Small intestine (tissue), 7 donors: Measurements from ENCODE around the gene C3. TPM values are rescaled to one million over a fixed set of nuclear protein-coding genes. Genes with fewer than 3 reads are reported as not detected.

Experiments
- DNase-seq, 2 donors: peaks; one replicate each; pipeline versions ENCODE4 v3.0.0 to v3.0.0-alpha.2; 2013
- FAIRE-seq: peaks from 2 replicates; lab custom pipeline; 2012; peaks lifted over from hg19 to GRCh38; lab: Jason Lieb, UNC
- H3K27ac ChIP-seq, 3 donors: one replicate each; pipeline ENCODE4 v1.5.1; 2013; ENCODE audit warnings: low read length in 2 of 3, mild to moderate bottlenecking in 2 of 3, control low read depth in 1 of 3, inconsistent platforms in 1 of 3, low read depth in 1 of 3, moderate library complexity in 1 of 3
- H3K27me3 ChIP-seq, 3 donors: one replicate each; pipeline ENCODE4 v1.6.1; 2013; ENCODE audit warnings: low read length in 3 of 3, inconsistent platforms in 1 of 3; ENCODE audit not compliant: control insufficient read depth in 3 of 3, insufficient read depth in 3 of 3
- H3K36me3 ChIP-seq, 3 donors: one replicate each; pipeline ENCODE4 v1.6.1; 2013; ENCODE audit warnings: low read length in 3 of 3, inconsistent platforms in 1 of 3, low read depth in 1 of 3, mild to moderate bottlenecking in 1 of 3, moderate library complexity in 1 of 3; ENCODE audit not compliant: control insufficient read depth in 3 of 3, insufficient read depth in 2 of 3
- H3K4me1 ChIP-seq, 3 donors: one replicate each; pipeline ENCODE4 v1.6.1; 2013; ENCODE audit warnings: low read length in 2 of 3, inconsistent platforms in 1 of 3, low read depth in 1 of 3, mild to moderate bottlenecking in 1 of 3, moderate library complexity in 1 of 3; ENCODE audit not compliant: control insufficient read depth in 3 of 3, insufficient read depth in 2 of 3
- H3K4me3 ChIP-seq, 3 donors: one replicate each; pipeline ENCODE4 v1.5.1; 2013; ENCODE audit warnings: low read length in 3 of 3, control low read depth in 1 of 3, inconsistent platforms in 1 of 3, low read depth in 1 of 3, mild to moderate bottlenecking in 1 of 3, moderate library complexity in 1 of 3
- H3K9me3 ChIP-seq, 2 donors: one replicate each; pipeline ENCODE4 v1.6.1; 2013; ENCODE audit warnings: low read depth in 1 of 2, low read length in 1 of 2; ENCODE audit not compliant: control insufficient read depth in 2 of 2, insufficient read depth in 1 of 2
- WGBS, 3 donors: extraction: QIAGEN DNeasy Blood & Tissue Kit; methylation state at CpG; one replicate each; pipeline ENCODE4 v1.1.7; 2013; 5-methylcytosine and 5-hydroxymethylcytosine counted together
- polyA plus RNA-seq, 4 donors: library from polyadenylated mRNA; stranded (reverse) in 3 of 4; unstranded in 1 of 4; fragments of 200-250 nt in 3 of 4; fragments of 120-200 nt in 1 of 4; gene quantifications; one replicate each; pipeline versions ENCODE4 v1.2.1 to v1.2.3, GENCODE V29; 2013
- donor health status: healthy with polysubstance abuse.
- donor health status: control.
- donor health status: control.
- donor health status: Bipolar disorder and iron deficiency.
- donor health status: healthy.

The C3 gene
- polyA plus RNA-seq, 4 donors: 9.5 to 552 (median 63.2) TPM

DNA sequence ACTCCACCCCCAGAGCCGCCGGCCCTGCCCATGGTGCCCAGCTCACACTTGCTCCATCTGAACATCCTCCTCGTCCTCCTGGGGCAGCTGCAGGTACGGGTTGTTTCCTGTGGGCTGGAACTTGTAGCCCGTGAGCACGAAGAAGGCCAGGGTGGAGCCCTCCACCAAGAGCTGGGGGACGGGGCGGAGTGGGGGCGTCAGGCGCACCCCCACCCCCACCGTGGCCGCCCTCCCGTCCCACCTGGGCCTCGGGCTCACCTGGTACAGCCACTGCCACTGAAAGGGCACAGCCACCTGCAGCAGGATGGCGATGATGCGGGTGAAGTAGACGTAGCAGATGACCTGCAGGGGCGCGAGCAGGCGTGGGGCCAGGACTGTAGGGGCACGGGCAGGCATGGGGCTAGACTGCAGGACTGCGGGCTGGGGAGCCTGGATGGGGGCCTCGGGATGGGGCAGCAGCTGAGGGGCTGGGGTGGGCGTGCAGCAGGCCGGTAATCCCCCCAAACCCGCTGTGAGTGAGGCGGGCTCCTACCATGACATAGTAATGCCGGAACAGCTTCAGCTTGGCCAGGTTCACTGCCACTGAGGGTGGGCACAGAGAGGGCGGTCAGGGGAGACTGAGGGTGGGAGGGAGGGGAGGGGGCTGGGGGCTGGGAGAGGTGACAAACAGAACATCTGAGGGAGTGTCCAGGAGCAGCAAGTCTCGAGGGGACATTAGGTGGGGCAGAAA is 10.7 kb upstream of the C3 start:
- peak overlapping the region in 2 of 3 donors; percentile 0 to 33 for H3K27ac ChIP-seq
- no peak overlapping the region for H3K4me3 ChIP-seq

GRCh38 chr19:6730153-6730804 is 9.8 kb upstream of the C3 start:
- peak; percentile 88 to 92 for DNase-seq
- FAIRE-seq: no peak
- peaks cover under 1 to 14% (median 3%) of the 10 kb centered on the region in 3 donors for H3K4me1 ChIP-seq

More for the DNA sequence above, 10.7 kb upstream of the C3 start:
- Histone ChIP-seq H3K9me3 (peaks cover 0 to 4% of the 10 kb centered on the region in 2 donors), H3K27me3 (no peaks in the 10 kb centered on the region), H3K4me1 (peaks cover 0 to 11% (median 0%) of the 10 kb centered on the region in 3 donors), H3K36me3 (peaks cover 0 to 46% (median 0%) of the 10 kb centered on the region in 3 donors)
- DNase-seq (no peak), FAIRE-seq (no peak)
- 75 to 87% (median 83%) methylated on average over 22 to 30 of the region's 30 CpGs for WGBS, 3 donors

GRCh38 chr19:6729573-6730152 is 9.2 kb upstream of the C3 start:
- Histone ChIP-seq H3K4me1 (peaks cover 2 to 16% (median 3%) of the 10 kb centered on the region in 3 donors), H3K4me3 (peak overlapping the region in 2 of 3 donors; percentile 43 to 55), H3K36me3 (peaks cover 0 to 37% (median 0%) of the 10 kb centered on the region in 3 donors), H3K27ac (peak overlapping the region; percentile 18 to 82 (median 66)), H3K9me3 (peaks cover 0 to 4% of the 10 kb centered on the region in 2 donors), H3K27me3 (no peaks in the 10 kb centered on the region)
- WGBS, 3 donors: 77 to 86% (median 83%) methylated on average over 23 of the region's 23 CpGs
- DNase-seq (no peak), FAIRE-seq (no peak)

More at GRCh38 chr19:6730153-6730804, 9.8 kb upstream of the C3 start:
- peaks cover 0 to 4% of the 10 kb centered on the region in 2 donors for H3K9me3 ChIP-seq
- H3K27me3 ChIP-seq: no peaks in the 10 kb centered on the region
- 14 to 50% (median 46%) methylated on average over 23 to 27 of the region's 27 CpGs for WGBS, 3 donors
- peaks cover 0 to 42% (median 0%) of the 10 kb centered on the region in 3 donors for H3K36me3 ChIP-seq
- peak overlapping the region; percentile 18 to 82 (median 66) for H3K27ac ChIP-seq
- peak overlapping the region in 2 of 3 donors; percentile 43 to 55 for H3K4me3 ChIP-seq

DNA sequence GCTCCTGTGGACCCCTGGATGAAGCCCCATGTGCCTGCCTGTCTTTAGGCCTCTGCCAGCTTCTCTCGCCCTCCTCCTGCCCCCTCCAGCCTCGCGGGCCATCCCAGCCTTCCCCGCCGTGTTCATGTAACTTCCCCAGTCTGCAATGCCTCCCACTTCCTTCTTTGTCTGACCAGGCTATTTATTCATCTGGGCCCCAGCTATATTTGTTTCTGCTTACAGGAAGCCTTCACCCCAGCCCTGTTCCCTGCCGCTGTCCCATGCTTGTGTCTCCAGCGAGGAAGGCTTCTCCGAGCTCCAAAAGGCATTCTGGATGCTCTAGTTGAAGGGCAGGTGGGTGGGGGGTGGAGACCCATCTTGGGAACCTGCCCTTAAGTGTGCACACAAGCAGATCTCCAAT is 7.9 kb upstream of the C3 start:
- DNase-seq: no peak
- Histone ChIP-seq H3K4me3 (no peak overlapping the region), H3K4me1 (peaks cover 2 to 17% (median 3%) of the 10 kb centered on the region in 3 donors), H3K27me3 (no peaks in the 10 kb centered on the region), H3K36me3 (peaks cover 0 to 28% (median 0%) of the 10 kb centered on the region in 3 donors), H3K9me3 (peaks cover 0 to 4% of the 10 kb centered on the region in 2 donors), H3K27ac (peak overlapping the region in 1 of 3 donors; percentile 12)
- WGBS, 3 donors: 32 to 58% (median 58%) methylated on average over 8 of the region's 8 CpGs
- FAIRE-seq: no peak

GRCh38 chr19:6725513-6726231 is 5.2 kb upstream of the C3 start:
- peaks cover 0 to 4% of the 10 kb centered on the region in 2 donors for H3K9me3 ChIP-seq
- DNase-seq (peak in 1 of 2 donors; percentile 41), FAIRE-seq (no peak)
- WGBS, 3 donors: 78 to 85% (median 80%) methylated on average over 16 of the region's 16 CpGs
- peak overlapping the region; percentile 4 to 42 (median 21) for H3K27ac ChIP-seq
- peaks cover 0 to 3% (median 0%) of the 10 kb centered on the region in 3 donors for H3K27me3 ChIP-seq
- H3K4me3 ChIP-seq: no peak overlapping the region
- peaks cover 0 to 3% (median 0%) of the 10 kb centered on the region in 3 donors for H3K36me3 ChIP-seq
- peaks cover 2 to 35% (median 3%) of the 10 kb centered on the region in 3 donors for H3K4me1 ChIP-seq

GRCh38 chr19:6724631-6725492 is 4.4 kb upstream of the C3 start:
- H3K27ac ChIP-seq: peak overlapping the region in 2 of 3 donors; percentile 21 to 42
- DNase-seq: no peak
- H3K4me1 ChIP-seq: peaks cover 2 to 33% (median 3%) of the 10 kb centered on the region in 3 donors
- peaks cover 0 to under 1% (median 0%) of the 10 kb centered on the region in 3 donors for H3K36me3 ChIP-seq
- WGBS, 3 donors: 75 to 83% (median 79%) methylated on average over 15 of the region's 15 CpGs
- no peak for FAIRE-seq
- no peak overlapping the region for H3K4me3 ChIP-seq
- peaks cover 0 to 3% (median 0%) of the 10 kb centered on the region in 3 donors for H3K27me3 ChIP-seq
- peaks cover 0 to 4% of the 10 kb centered on the region in 2 donors for H3K9me3 ChIP-seq

DNA sequence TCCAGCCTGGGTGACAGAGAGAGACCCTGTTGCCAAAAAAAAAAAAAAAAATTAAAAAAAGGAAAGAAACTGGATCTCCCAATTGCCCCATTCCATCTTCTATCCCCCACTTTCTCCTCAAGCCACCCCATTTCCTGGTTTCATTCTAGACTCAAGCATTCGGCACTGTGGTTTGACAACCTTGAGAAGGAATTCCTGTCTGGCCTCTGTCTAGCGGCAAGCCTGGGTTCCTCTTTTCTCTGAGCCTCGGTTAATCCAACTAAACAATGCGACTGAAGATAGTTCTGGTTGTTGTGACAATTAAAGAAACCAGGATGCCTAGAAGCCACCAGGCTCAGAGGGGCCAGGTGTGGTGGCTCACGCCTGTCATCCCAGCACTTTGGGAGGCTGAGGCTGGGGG is 3.3 kb upstream of the C3 start:
- H3K36me3 ChIP-seq: no peaks in the 10 kb centered on the region
- H3K4me3 ChIP-seq: no peak overlapping the region
- H3K27ac ChIP-seq: no peak overlapping the region
- 64 to 85% (median 75%) methylated on average over 5 of the region's 5 CpGs for WGBS, 3 donors
- peaks cover 2 to 32% (median 3%) of the 10 kb centered on the region in 3 donors for H3K4me1 ChIP-seq
- DNase-seq: no peak
- H3K27me3 ChIP-seq: peaks cover 0 to 3% (median 0%) of the 10 kb centered on the region in 3 donors
- FAIRE-seq: no peak
- peaks cover 0 to 4% of the 10 kb centered on the region in 2 donors for H3K9me3 ChIP-seq
